Right lobe of liver (tissue), 4 donors: ENCODE results near the gene ST8SIA6.

ENCODE experiments used
- CTCF ChIP-seq, 4 donors: fragments of 200-600 bp in 3 of 4; fragments of 450-650 bp in 1 of 4; IDR thresholded peaks; one replicate each; pipeline versions ENCODE4 v1.5.1 to v1.8.0; 2016 to 2022; ENCODE audit warnings: antibody characterized with exemption in 4 of 4, mild to moderate bottlenecking in 2 of 4
- POLR2A ChIP-seq: fragments of 450-650 bp; IDR thresholded peaks from one replicate; pipeline ENCODE4 v1.6.1; 2017; ENCODE audit warnings: antibody characterized with exemption, mild to moderate bottlenecking
- donor health status: DM: no; HTN: no; CAD: no.
- donor health status: DM: no; HTN: no; CAD: no.
- donor health status: DM: no; HTN: yes; CAD: no.

GRCh38 chr10:17427201-17427600 lies 27.2 kb downstream of the ST8SIA6 start:
- TF ChIP-seq CTCF (IDR thresholded peaks at IDR 0.05) (no peak), POLR2A (no peak)
